HG03469 (cell line): ENCODE measurements around the gene DNASE2.
"Not testable (repeated sequence)": the region's sequence is repeated elsewhere in the genome, so short reads cannot be mapped to it uniquely, and the experiment has no call there.

Experiments
- ATAC-seq: cut with Tn5 transposase; IDR thresholded peaks from one replicate; pipeline ENCODE4 v1.9.1; 2021; ENCODE audit warnings: mild to moderate bottlenecking, moderate library complexity, moderate number of reproducible peaks; ENCODE audit not compliant: unreplicated experiment

Gene DNASE2

GRCh38 chr19:12865746-12866415 lies 15.4 kb downstream of the DNASE2 start:
- no peak for ATAC-seq

- ATAC-seq = no peak
Observed at GRCh38 chr19:12864721-12865715, 16.2 kb downstream of the DNASE2 start.

GRCh38 chr19:12864143-12864542 lies 17.1 kb downstream of the DNASE2 start:
- ATAC-seq = no peak

- no peak for ATAC-seq
Observed at GRCh38 chr19:12859546-12859945, 21.7 kb downstream of the DNASE2 start.

- ATAC-seq = no peak
Observed at GRCh38 chr19:12858041-12858928, 23.0 kb downstream of the DNASE2 start.

GRCh38 chr19:12856653-12857052 lies 24.6 kb downstream of the DNASE2 start:
- ATAC-seq = no peak

- ATAC-seq = no peak
Observed at GRCh38 chr19:12847159-12848139, 33.8 kb downstream of the DNASE2 start.

- not testable (repeated sequence) for ATAC-seq
Observed at GRCh38 chr19:12846613-12847012, 34.6 kb downstream of the DNASE2 start.

- no peak for ATAC-seq
Observed at GRCh38 chr19:12843999-12844732, 37.1 kb downstream of the DNASE2 start.

GRCh38 chr19:12843328-12843727 lies 37.9 kb downstream of the DNASE2 start:
- ATAC-seq = no peak

- no peak for ATAC-seq
Observed at GRCh38 chr19:12842511-12842910, 38.7 kb downstream of the DNASE2 start.

- ATAC-seq = no peak
Observed at GRCh38 chr19:12841094-12841493, 40.2 kb downstream of the DNASE2 start.

GRCh38 chr19:12840091-12841079 lies 40.9 kb downstream of the DNASE2 start:
- ATAC-seq = no peak

GRCh38 chr19:12838886-12839756 lies 42.1 kb downstream of the DNASE2 start:
- no peak for ATAC-seq

GRCh38 chr19:12838182-12838885 lies 42.9 kb downstream of the DNASE2 start, which contains the start of gene MAST1:
Gene MAST1 (plus strand): TSS chr19:12838515. CDS start chr19:12838573, 58 bp downstream.
- ATAC-seq = no peak

GRCh38 chr19:12837225-12837624 lies 44.0 kb downstream of the DNASE2 start:
- no peak for ATAC-seq
